Measurements from ENCODE around the gene FOXI2. TPM values are rescaled to one million over a fixed set of nuclear protein-coding genes. Genes with fewer than 3 reads are reported as not detected.

FOXI2 gene
- total RNA-seq, 4 donors from 2014 or later: 0.39 to 1.4 TPM; not detected in 2

DNA sequence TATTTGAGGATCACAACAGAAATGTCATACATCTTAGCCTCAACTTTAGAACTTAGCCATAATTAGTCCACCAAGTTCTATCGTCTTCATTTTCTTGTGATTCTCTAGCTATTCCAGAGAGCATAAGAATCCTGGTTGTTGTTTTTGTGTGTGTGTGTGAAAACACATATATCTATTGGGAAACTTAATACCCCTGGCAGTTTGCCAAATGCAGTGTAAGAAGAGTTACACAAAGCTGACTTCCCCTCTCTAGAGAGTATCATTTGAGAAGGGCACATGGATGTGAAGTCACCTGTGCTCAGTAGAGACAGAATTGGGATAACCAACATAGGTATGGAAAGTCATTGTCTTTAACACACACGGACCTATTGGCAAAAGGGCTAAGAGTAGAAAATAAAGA is 19.3 kb downstream of the FOXI2 start:
- TF ChIP-seq POLR2A (IDR thresholded peaks at IDR 0.05): no peak
- TF ChIP-seq POLR2AphosphoS5 (IDR thresholded peaks at IDR 0.05): no peak
- TF ChIP-seq, protein P1, sequence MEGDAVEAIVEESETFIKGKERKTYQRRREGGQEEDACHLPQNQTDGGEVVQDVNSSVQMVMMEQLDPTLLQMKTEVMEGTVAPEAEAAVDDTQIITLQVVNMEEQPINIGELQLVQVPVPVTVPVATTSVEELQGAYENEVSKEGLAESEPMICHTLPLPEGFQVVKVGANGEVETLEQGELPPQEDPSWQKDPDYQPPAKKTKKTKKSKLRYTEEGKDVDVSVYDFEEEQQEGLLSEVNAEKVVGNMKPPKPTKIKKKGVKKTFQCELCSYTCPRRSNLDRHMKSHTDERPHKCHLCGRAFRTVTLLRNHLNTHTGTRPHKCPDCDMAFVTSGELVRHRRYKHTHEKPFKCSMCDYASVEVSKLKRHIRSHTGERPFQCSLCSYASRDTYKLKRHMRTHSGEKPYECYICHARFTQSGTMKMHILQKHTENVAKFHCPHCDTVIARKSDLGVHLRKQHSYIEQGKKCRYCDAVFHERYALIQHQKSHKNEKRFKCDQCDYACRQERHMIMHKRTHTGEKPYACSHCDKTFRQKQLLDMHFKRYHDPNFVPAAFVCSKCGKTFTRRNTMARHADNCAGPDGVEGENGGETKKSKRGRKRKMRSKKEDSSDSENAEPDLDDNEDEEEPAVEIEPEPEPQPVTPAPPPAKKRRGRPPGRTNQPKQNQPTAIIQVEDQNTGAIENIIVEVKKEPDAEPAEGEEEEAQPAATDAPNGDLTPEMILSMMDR (IDR thresholded peaks at IDR 0.05): no peak
- no peak for TF ChIP-seq EP300 (IDR thresholded peaks at IDR 0.05)
- H3K27me3 ChIP-seq: no peaks in the 10 kb centered on the region
- WGBS: 72% methylated on average over 2 of the region's 2 CpGs

DNA sequence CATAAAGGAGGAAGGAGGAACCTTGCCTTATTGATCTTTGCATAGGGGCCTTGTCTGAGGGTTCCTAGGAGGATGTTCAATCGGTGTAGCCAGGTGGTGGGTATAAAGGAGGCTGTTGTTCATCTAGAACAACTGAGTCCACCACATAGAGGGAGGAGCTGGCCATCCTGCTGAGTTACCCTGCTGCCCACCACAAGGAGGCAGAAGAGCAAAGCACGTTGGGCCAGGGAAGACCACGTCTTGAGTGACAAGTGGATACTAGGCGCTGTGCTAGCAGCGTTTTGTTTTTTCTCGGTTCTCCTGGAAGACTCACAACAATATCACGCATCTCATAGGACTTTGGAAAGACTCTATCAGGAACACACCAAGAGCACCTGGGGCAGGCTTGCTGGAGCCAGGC is 20.0 kb downstream of the FOXI2 start:
- WGBS: 89% methylated on average over 7 of the region's 7 CpGs
- H3K36me3 ChIP-seq: no peaks in the 10 kb centered on the region
- H3K4me3 ChIP-seq: no peak overlapping the region
- H3K9me3 ChIP-seq: no peaks in the 10 kb centered on the region
- H3K27ac ChIP-seq: no peak overlapping the region
- TF ChIP-seq POLR2A (IDR thresholded peaks at IDR 0.05) (no peak), EP300 (IDR thresholded peaks at IDR 0.05) (no peak), POLR2AphosphoS5 (IDR thresholded peaks at IDR 0.05) (no peak)
- TF ChIP-seq, protein P1 (IDR thresholded peaks at IDR 0.05): no peak
- DNase-seq (ENCODE audit: low spot score in 2 of 2): no peak
- H3K4me1 ChIP-seq: no peaks in the 10 kb centered on the region
- peaks cover 3% of the 10 kb centered on the region for H3K27me3 ChIP-seq

More for the DNA sequence above, 19.3 kb downstream of the FOXI2 start:
- Histone ChIP-seq H3K4me3 (no peak overlapping the region), H3K36me3 (no peaks in the 10 kb centered on the region), H3K9me3 (no peaks in the 10 kb centered on the region), H3K27ac (no peak overlapping the region), H3K4me1 (no peaks in the 10 kb centered on the region)
- DNase-seq (ENCODE audit: low spot score in 2 of 2): no peak

DNA sequence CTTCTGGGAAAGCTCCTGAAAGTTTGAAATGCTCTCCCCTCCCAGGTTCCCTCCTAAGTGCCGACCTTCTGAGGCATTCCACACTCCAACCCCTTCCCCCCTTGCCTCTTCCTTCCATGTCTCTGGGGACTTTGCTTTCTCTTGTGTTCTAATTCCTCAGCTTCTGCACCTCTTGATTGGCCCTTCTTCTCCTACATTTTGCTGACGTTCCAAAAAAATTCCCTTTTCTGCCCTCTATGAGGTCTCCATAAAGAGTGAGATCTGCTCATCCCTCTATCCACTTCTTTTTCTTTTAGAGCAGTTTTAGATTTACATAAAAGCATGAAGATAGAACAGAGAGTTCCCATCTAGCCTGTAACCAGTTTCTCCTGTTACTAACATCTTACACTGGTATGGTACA is 22.3 kb downstream of the FOXI2 start:
- no peaks in the 10 kb centered on the region for H3K4me1 ChIP-seq
- TF ChIP-seq EP300 (IDR thresholded peaks at IDR 0.05) (no peak), POLR2AphosphoS5 (IDR thresholded peaks at IDR 0.05) (no peak), POLR2A (IDR thresholded peaks at IDR 0.05) (no peak)
- TF ChIP-seq, protein P1 (IDR thresholded peaks at IDR 0.05): no peak
- DNase-seq (ENCODE audit: low spot score in 2 of 2): no peak
- H3K36me3 ChIP-seq: no peaks in the 10 kb centered on the region
- H3K4me3 ChIP-seq: no peak overlapping the region
- no peaks in the 10 kb centered on the region for H3K9me3 ChIP-seq
- peaks cover 9% of the 10 kb centered on the region for H3K27me3 ChIP-seq
- H3K27ac ChIP-seq: no peak overlapping the region
- 60% methylated on average over 2 of the region's 2 CpGs for WGBS

DNA sequence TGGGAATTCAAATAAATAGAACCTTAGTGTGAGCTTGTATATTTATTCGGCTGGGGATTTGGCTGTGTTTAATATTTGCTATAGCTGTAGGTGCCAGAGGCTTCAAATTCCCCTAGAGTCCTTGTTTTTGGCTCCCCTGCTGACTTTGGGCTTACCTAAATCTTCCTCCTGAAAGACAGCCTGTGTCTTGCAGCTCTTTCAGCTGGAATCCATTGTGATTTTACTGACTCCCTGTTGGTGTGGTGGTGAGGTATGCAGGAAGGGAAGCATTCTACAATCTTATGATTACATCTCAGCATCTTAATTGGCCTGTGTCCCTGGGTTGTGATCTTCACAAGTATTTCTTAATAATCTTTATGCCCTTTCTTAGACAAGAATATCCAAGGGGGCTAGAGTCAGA is 25.9 kb downstream of the FOXI2 start:
- Histone ChIP-seq H3K27me3 (peaks cover 9% of the 10 kb centered on the region), H3K4me3 (no peak overlapping the region), H3K36me3 (no peaks in the 10 kb centered on the region), H3K27ac (no peak overlapping the region), H3K4me1 (no peaks in the 10 kb centered on the region), H3K9me3 (no peaks in the 10 kb centered on the region)
- WGBS: 58% methylated on average over 1 of the region's 1 CpG
- no peak for DNase-seq (ENCODE audit: low spot score in 2 of 2)
- TF ChIP-seq POLR2AphosphoS5 (IDR thresholded peaks at IDR 0.05): no peak
- TF ChIP-seq, protein P1 (IDR thresholded peaks at IDR 0.05): no peak
- no peak for TF ChIP-seq EP300 (IDR thresholded peaks at IDR 0.05)
- no peak for TF ChIP-seq POLR2A (IDR thresholded peaks at IDR 0.05)

DNA sequence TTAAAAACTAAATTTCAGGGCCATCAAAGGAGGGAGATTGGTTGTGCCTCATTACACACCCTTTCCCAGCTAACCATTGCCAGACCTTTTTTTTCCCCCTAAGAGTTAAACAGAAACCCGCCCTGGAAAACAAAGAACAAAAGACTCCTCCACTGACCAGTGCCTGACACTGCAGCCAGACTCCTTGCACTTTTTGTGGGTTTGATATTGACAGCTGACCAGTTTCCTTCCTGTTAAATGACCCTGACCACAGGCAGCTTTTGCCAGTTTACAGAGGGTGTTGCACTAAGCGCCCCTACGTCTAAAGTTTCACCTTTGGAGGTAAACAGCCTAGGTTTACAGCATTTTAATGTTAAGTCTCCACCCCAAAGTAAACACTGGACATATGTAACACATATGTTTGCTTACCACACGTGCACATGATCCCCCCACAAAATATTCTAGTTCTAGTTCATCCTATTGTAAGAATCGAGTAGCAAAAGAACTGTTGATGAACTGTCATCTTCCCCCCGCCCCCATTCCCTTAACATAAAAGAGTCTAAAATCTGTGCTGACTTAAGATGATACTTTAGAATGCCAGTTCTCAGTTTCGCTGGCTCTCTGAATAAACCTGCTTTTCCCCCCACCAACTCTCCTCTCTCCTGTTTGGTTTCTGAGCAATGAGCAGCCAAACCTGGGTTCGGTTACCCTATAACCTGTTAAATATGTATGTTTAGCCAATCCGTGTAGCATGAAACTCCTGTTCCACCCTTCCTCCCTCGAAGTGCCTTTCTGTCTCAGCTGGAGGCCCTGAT is 38.0 kb downstream of the FOXI2 start:
- H3K4me3 ChIP-seq: no peak overlapping the region
- TF ChIP-seq EP300 (IDR thresholded peaks at IDR 0.05) (no peak), POLR2AphosphoS5 (IDR thresholded peaks at IDR 0.05) (no peak), POLR2A (IDR thresholded peaks at IDR 0.05) (no peak)
- TF ChIP-seq, protein P1 (IDR thresholded peaks at IDR 0.05): no peak
- no peaks in the 10 kb centered on the region for H3K36me3 ChIP-seq
- no peak overlapping the region for H3K27ac ChIP-seq
- DNase-seq (ENCODE audit: low spot score in 2 of 2): no peak
- no peaks in the 10 kb centered on the region for H3K4me1 ChIP-seq
- no peaks in the 10 kb centered on the region for H3K9me3 ChIP-seq
- no peaks in the 10 kb centered on the region for H3K27me3 ChIP-seq
- 48% methylated on average over 10 of the region's 10 CpGs for WGBS

Measured in suprapubic skin (tissue), 4 donors.